ENCODE data around the gene SRSF12. TPM values are rescaled to one million over a fixed set of nuclear protein-coding genes. Genes with fewer than 3 reads are reported as not detected.
A peak's percentile ranks its signal among the peaks of the same experiment; 100 is the strongest.

Gene SRSF12
- 12.1 TPM for total RNA-seq (ENCODE audit: unreplicated experiment)
- long read RNA-seq, partial matches to known transcripts, result 0 of 1 reads
- long read RNA-seq, other reads (novel, unspliced or antisense), result 0 of 1 reads

DNA sequence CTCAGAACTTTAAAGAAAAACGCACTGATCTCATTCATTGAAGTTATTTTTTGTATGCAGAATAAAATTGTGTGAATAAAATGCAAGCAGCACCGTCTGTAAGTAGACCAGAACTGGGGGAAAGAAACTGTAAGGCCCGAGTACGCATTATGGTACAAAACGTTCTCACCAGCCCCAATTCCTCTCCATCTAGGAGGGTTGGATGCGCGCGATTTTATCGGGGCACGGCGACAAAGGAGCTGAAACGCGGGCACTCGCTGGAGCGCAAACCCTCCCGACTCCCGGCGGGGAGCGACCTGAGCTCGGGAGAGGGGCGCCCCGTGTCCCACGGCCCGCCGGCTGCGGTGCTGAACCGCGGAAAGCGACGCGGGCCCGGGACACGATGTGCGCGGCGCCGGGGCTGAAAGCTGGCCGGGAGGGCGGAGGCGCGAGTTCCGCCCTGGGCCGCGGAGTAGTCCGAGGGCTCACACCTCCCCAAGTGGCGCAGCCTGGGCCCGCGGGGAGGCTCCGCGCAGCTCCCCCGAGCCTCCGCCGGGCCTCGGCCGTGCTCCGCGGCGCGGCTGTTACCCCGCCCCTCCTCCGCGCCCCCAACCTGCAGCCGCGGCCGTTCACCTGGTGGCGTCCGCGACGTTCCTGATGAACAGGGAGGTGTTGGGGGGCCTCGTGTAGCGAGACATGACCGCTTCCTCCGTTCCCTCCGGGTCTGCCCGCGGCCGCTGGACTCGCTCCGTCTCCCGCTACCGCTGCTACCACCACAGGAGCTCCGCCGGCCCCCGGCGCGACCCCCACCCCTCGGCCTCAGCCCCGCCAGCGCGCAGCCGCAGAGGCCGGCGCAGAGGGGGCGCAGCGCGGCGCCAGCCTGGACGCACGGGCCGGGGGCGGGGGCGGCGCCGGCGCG lies at the start of gene SRSF12:
Gene SRSF12, minus strand, starts transcription at position 861 of the 898 bp plus-strand sequence. Its CDS starts 184 bp downstream, at position 677.
- Mint-ChIP-seq H3K36me3 (ENCODE audit: unreplicated experiment) (no peaks in the 10 kb centered on the region), H3K9me3 (ENCODE audit: unreplicated experiment) (peaks cover 2% of the 10 kb centered on the region), H3K27ac (ENCODE audit: unreplicated experiment) (peak within 1 kb of the TSS; percentile 69), H3K27me3 (ENCODE audit: unreplicated experiment) (peaks cover 9% of the 10 kb centered on the region), H3K4me3 (ENCODE audit: unreplicated experiment) (peak within 1 kb of the TSS; percentile 92), H3K4me1 (ENCODE audit: low read depth, unreplicated experiment) (peaks cover 6% of the 10 kb centered on the region)
- TF ChIP-seq CTCF (IDR thresholded peaks at IDR 0.05; ENCODE audit: partially characterized antibody, unreplicated experiment), result no peak
- peak; percentile 79 for DNase-seq

GRCh38 chr6:89162047-89162371 lies 44.1 kb upstream of the SRSF12 start:
- no peak for TF ChIP-seq CTCF (IDR thresholded peaks at IDR 0.05; ENCODE audit: partially characterized antibody, unreplicated experiment)
- no peak for DNase-seq
- Mint-ChIP-seq H3K36me3 (ENCODE audit: unreplicated experiment) (no peaks in the 10 kb centered on the region), H3K9me3 (ENCODE audit: unreplicated experiment) (no peaks in the 10 kb centered on the region), H3K27me3 (ENCODE audit: unreplicated experiment) (no peaks in the 10 kb centered on the region), H3K4me3 (ENCODE audit: unreplicated experiment) (no peak overlapping the region), H3K27ac (ENCODE audit: unreplicated experiment) (no peak overlapping the region), H3K4me1 (ENCODE audit: low read depth, unreplicated experiment) (no peaks in the 10 kb centered on the region)

- H3K36me3 Mint-ChIP-seq (ENCODE audit: unreplicated experiment), result no peaks in the 10 kb centered on the region
- H3K4me3 Mint-ChIP-seq (ENCODE audit: unreplicated experiment), result no peak overlapping the region
- H3K27ac Mint-ChIP-seq (ENCODE audit: unreplicated experiment), result no peak overlapping the region
- no peaks in the 10 kb centered on the region for H3K27me3 Mint-ChIP-seq (ENCODE audit: unreplicated experiment)
- no peaks in the 10 kb centered on the region for H3K4me1 Mint-ChIP-seq (ENCODE audit: low read depth, unreplicated experiment)
- no peak for DNase-seq
- no peak for TF ChIP-seq CTCF (IDR thresholded peaks at IDR 0.05; ENCODE audit: partially characterized antibody, unreplicated experiment)
- no peaks in the 10 kb centered on the region for H3K9me3 Mint-ChIP-seq (ENCODE audit: unreplicated experiment)
These were observed 43.6 kb upstream of the SRSF12 start for GRCh38 chr6:89161326-89162046.

- H3K36me3 Mint-ChIP-seq (ENCODE audit: unreplicated experiment), result no peaks in the 10 kb centered on the region
- no peak overlapping the region for H3K27ac Mint-ChIP-seq (ENCODE audit: unreplicated experiment)
- H3K27me3 Mint-ChIP-seq (ENCODE audit: unreplicated experiment), result no peaks in the 10 kb centered on the region
- no peaks in the 10 kb centered on the region for H3K9me3 Mint-ChIP-seq (ENCODE audit: unreplicated experiment)
- H3K4me3 Mint-ChIP-seq (ENCODE audit: unreplicated experiment), result no peak overlapping the region
- DNase-seq, result no peak
- no peak for TF ChIP-seq CTCF (IDR thresholded peaks at IDR 0.05; ENCODE audit: partially characterized antibody, unreplicated experiment)
- H3K4me1 Mint-ChIP-seq (ENCODE audit: low read depth, unreplicated experiment), result no peaks in the 10 kb centered on the region
These were observed 42.6 kb upstream of the SRSF12 start for GRCh38 chr6:89160331-89161092.

All from glutamatergic neuron (in vitro differentiated cells).